K562 (cell line): Measurements from ENCODE around the gene ITPRID2. TPM values are rescaled to one million over a fixed set of nuclear protein-coding genes. Genes with fewer than 3 reads are reported as not detected.

Source experiments
- ATAC-seq: fragments of 200-7000 bp; cut with Tn5 transposase; 3 replicates; pipeline ENCODE4 v1.9.1; 2020; ENCODE audit warnings: moderate library complexity
- BruUV-seq: library from RNA; stranded (reverse); fragments of 400-500 nt; replicated peaks from 2 replicates; lab custom pipeline; 2021; lab: Mats Ljungman, UMichigan
- CTCF ChIA-PET: fragments of 300-600 bp; formaldehyde crosslinking; extraction: SDS; loops from one replicate; lab custom pipeline; 2021; ENCODE audit warnings: low intra/inter-chr PET ratio; lab: Yijun Ruan, JAX
- POLR2A ChIA-PET: fragments of 300-600, 350-650 bp; sonication (Branson Sonifier 250); formaldehyde crosslinking; extraction: SDS; loops from one replicate; lab custom pipeline; 2021; ENCODE audit warnings: antibody characterized with exemption, inconsistent platforms; lab: Yijun Ruan, JAX
- DNase-seq, 4 experiments: peaks; one replicate each; pipeline versions ENCODE4 v3.0.0 to v3.0.0-alpha.2; 2011 to 2018; ENCODE audit warnings: low spot score in 3 of 4, mixed read lengths in 3 of 4; ENCODE audit errors: extremely low read depth in 1 of 4
- FAIRE-seq: peaks from 2 replicates; lab custom pipeline; 2011; peaks lifted over from hg19 to GRCh38; lab: Jason Lieb, UNC
- H2AFZ ChIP-seq: 2 replicates; pipeline ENCODE4 v1.6.0; 2011; ENCODE audit warnings: low read depth, low read length, control low read depth, inconsistent platforms
- H3K27ac ChIP-seq: fragments of 200-600 bp; 3 replicates; pipeline ENCODE4 v1.8.0; 2011; ENCODE audit warnings: low read depth, mild to moderate bottlenecking, control low read depth, inconsistent platforms, low read length, moderate library complexity, mixed read lengths; ENCODE audit errors: extremely low read depth
- H3K27me3 ChIP-seq, 2 experiments: fragments of 300-600 bp in 1 of 2; 2 replicates in 1 of 2; 3 replicates in 1 of 2; pipeline versions ENCODE4 v1.6.0 to v1.8.0; 2011; ENCODE audit warnings: inconsistent platforms in 2 of 2, low read length in 2 of 2, mild to moderate bottlenecking in 1 of 2, mixed read lengths in 1 of 2, moderate library complexity in 1 of 2; ENCODE audit not compliant: control insufficient read depth in 2 of 2, insufficient read depth in 2 of 2
- H3K36me3 ChIP-seq: fragments of 300-600 bp; 3 replicates; pipeline ENCODE4 v1.8.0; 2011; ENCODE audit warnings: mild to moderate bottlenecking, low read length, inconsistent platforms; ENCODE audit not compliant: control insufficient read depth, insufficient read depth
- H3K4me1 ChIP-seq, 2 experiments: fragments of 200-600 bp in 1 of 2; replicated peaks in 1 of 2; 2 replicates in 1 of 2; 3 replicates in 1 of 2; pipeline versions ENCODE4 v1.5.1 to v1.8.0; 2011; ENCODE audit warnings: inconsistent platforms in 2 of 2, low read length in 2 of 2, mild to moderate bottlenecking in 1 of 2, mixed read lengths in 1 of 2, moderate library complexity in 1 of 2; ENCODE audit not compliant: control insufficient read depth in 2 of 2, insufficient read depth in 2 of 2
- H3K4me2 ChIP-seq: 2 replicates; pipeline ENCODE4 v1.6.1; 2011; ENCODE audit warnings: low read length, control low read depth, inconsistent platforms, mixed read lengths; ENCODE audit not compliant: insufficient read depth
- H3K4me3 ChIP-seq: fragments of 200-600 bp; sonication (generic), shearing (Covaris generic); 2 replicates; pipeline ENCODE4 v1.5.1; 2016; ENCODE audit warnings: control low read depth, inconsistent platforms
- H3K79me2 ChIP-seq: fragments of 200-600 bp; 3 replicates; pipeline ENCODE4 v1.8.0; 2011; ENCODE audit warnings: low read length, inconsistent platforms; ENCODE audit not compliant: control insufficient read depth, insufficient read depth
- H3K9ac ChIP-seq, 2 experiments: 2 replicates each; pipeline versions ENCODE4 v1.6.0 to v1.6.1; 2011; ENCODE audit warnings: low read depth in 2 of 2, low read length in 2 of 2, control low read depth in 1 of 2, inconsistent platforms in 1 of 2, mild to moderate bottlenecking in 1 of 2, mixed read lengths in 1 of 2; ENCODE audit not compliant: insufficient read depth in 1 of 2
- H3K9me1 ChIP-seq: one replicate; pipeline ENCODE4 v1.6.0; 2011; ENCODE audit warnings: inconsistent platforms, mild to moderate bottlenecking, low read length, moderate library complexity; ENCODE audit not compliant: control insufficient read depth, insufficient read depth
- H3K9me3 ChIP-seq: replicated peaks from 2 replicates; pipeline ENCODE4 v1.5.1; 2011; ENCODE audit warnings: low read depth, low read length, inconsistent platforms; ENCODE audit not compliant: control insufficient read depth, insufficient read depth
- H4K20me1 ChIP-seq: replicated peaks from 2 replicates; pipeline ENCODE4 v1.6.1; 2011; ENCODE audit warnings: low read length, inconsistent platforms, mixed read lengths; ENCODE audit not compliant: control insufficient read depth, insufficient read depth
- ATF3 ChIP-seq, 2 experiments: fragments of 450-650 bp in 1 of 2; sonication (generic) in 1 of 2; formaldehyde crosslinking in 1 of 2; IDR thresholded peaks in 1 of 2; conservative IDR thresholded peaks in 1 of 2; 2 replicates each; pipeline versions ENCODE4 v1.6.1 to v1.8.1; 2016 to 2023; ENCODE audit warnings: mild to moderate bottlenecking in 2 of 2, moderate library complexity in 2 of 2, inconsistent platforms in 1 of 2, missing genetic modification reagents in 1 of 2
- CUX1 ChIP-seq: fragments of 200-800 bp; sonication (Bioruptor generic); IDR thresholded peaks from 2 replicates; pipeline ENCODE4 v1.6.1; 2016; ENCODE audit warnings: missing genetic modification characterization, missing compliant biosample characterization
- NKRF ChIP-seq: fragments of 450-650 bp; IDR thresholded peaks from 2 replicates; pipeline ENCODE4 v1.6.1; 2016; ENCODE audit warnings: borderline replicate concordance
- PREB ChIP-seq: sonication (generic); formaldehyde crosslinking; IDR thresholded peaks from 2 replicates; pipeline ENCODE4 v1.8.1; 2023; ENCODE audit warnings: mild to moderate bottlenecking, missing genetic modification reagents
- SLC30A9 ChIP-seq: fragments of 250-450 bp; sonication (Bioruptor Pico); IDR thresholded peaks from 2 replicates; pipeline ENCODE4 v1.8.0; 2022; ENCODE audit warnings: mild to moderate bottlenecking, moderate library complexity
- SP2 ChIP-seq: IDR thresholded peaks from 2 replicates; pipeline ENCODE4 v1.6.1; 2011; ENCODE audit warnings: mild to moderate bottlenecking, low read depth, low read length, moderate library complexity; ENCODE audit not compliant: poor library complexity, severe bottlenecking; ENCODE audit errors: extremely low read depth
- THRAP3 ChIP-seq: fragments of 450-650 bp; IDR thresholded peaks from 2 replicates; pipeline ENCODE4 v1.6.1; 2016; ENCODE audit warnings: mild to moderate bottlenecking, inconsistent platforms, borderline replicate concordance
- ZNF165 ChIP-seq: fragments of 250-450 bp; sonication (Bioruptor Pico); IDR thresholded peaks from 2 replicates; pipeline ENCODE4 v1.4.0; 2020; ENCODE audit warnings: borderline replicate concordance
- ZNF316 ChIP-seq: fragments of 450-650 bp; IDR thresholded peaks from 2 replicates; pipeline ENCODE4 v1.6.1; 2016
- ZNF785 ChIP-seq: fragments of 250-450 bp; sonication (Bioruptor Pico); IDR thresholded peaks from 2 replicates; pipeline ENCODE4 v1.4.0; 2020; ENCODE audit warnings: mild to moderate bottlenecking
- in situ Hi-C: fragments of 300-500 bp; cut with MboI; formaldehyde crosslinking; loops from 4 replicates; pipeline ENCODE4 v1.15.0; 2018; ENCODE audit warnings: inconsistent platforms, mixed read lengths
- intact Hi-C: fragments of 100-400 bp; cut with micrococcal nuclease; formaldehyde crosslinking; loops from 2 replicates; pipeline ENCODE4 v1.14.2; 2022
- polyA plus RNA-seq, 8 experiments: library from polyadenylated mRNA; depleted of rRNA in 4 of 8; stranded (reverse) in 5 of 8; unstranded in 3 of 8; fragments of >200 nt; fragmentation: Nextera tagmentation in 2 of 8; fragmentation: Illumina TruSeq in 1 of 8; extraction: Ambion mirVana in 2 of 8; extraction: Trizol in 1 of 8; gene quantifications; 2 replicates each; pipeline versions ENCODE4 v1.2.1 to v1.2.3, GENCODE V29; 2011 to 2014; ENCODE audit warnings: inconsistent platforms in 1 of 8, missing spikeins in 1 of 8
- total RNA-seq, 7 experiments: library from RNA; depleted of rRNA in 6 of 7; stranded (reverse); fragments of >200 nt in 6 of 7; fragmentation: Illumina TruSeq in 2 of 7; extraction: Trizol in 2 of 7; gene quantifications; 2 replicates each; pipeline versions ENCODE4 v1.2.1 to v1.2.3, GENCODE V29; 2011 to 2021; ENCODE audit warnings: low replicate concordance in 1 of 7

Gene ITPRID2
- total and polyA plus RNA-seq, 9 of the 15 experiments (the other 6 are each of a cell fraction or from before 2014, with no cell fraction given): 18.5 to 77.8 (median 52.0) TPM

GRCh38 chr2:181846399-181847197 lies 44.9 kb upstream of the ITPRID2 start (continued):
- TF ChIP-seq THRAP3: no peak
- no peak for TF ChIP-seq SP2

- Histone ChIP-seq H3K4me1 (no peaks in the 10 kb centered on the region), H2AFZ (no peak overlapping the region), H3K9me3 (no peaks in the 10 kb centered on the region), H3K36me3 (no peaks in the 10 kb centered on the region), H3K4me2 (no peak overlapping the region), H3K9me1 (no peaks in the 10 kb centered on the region), H3K79me2 (no peaks in the 10 kb centered on the region), H3K4me3 (no peak overlapping the region), H4K20me1 (no peaks in the 10 kb centered on the region), H3K9ac (no peak overlapping the region), H3K27me3 (no peaks in the 10 kb centered on the region), H3K27ac (no peak overlapping the region)
- FAIRE-seq (no peak), ATAC-seq (no peak), DNase-seq (no peak)
- ChIA-PET POLR2A (no interaction called here), CTCF (no interaction called here)
- intact Hi-C loops: no loop called here
- in situ Hi-C loops: no loop called here
- no TSS peak for BruUV-seq
- no peak for TF ChIP-seq ATF3 (IDR thresholded peaks at IDR 0.05)
- TF ChIP-seq ATF3 (CRISPR knock-in tag; conservative IDR thresholded peaks at IDR 0.05): no peak
- no peak for TF ChIP-seq ZNF316
- TF ChIP-seq SLC30A9 (CRISPR knock-in tag): no peak
- TF ChIP-seq NKRF: no peak
- no peak for TF ChIP-seq ZNF165 (CRISPR knock-in tag)
- no peak for TF ChIP-seq CUX1
- no peak for TF ChIP-seq ZNF785 (CRISPR knock-in tag)
- no peak for TF ChIP-seq PREB (CRISPR knock-in tag)
These were observed 44.4 kb upstream of the ITPRID2 start for GRCh38 chr2:181847198-181847556.
